NCI-H1417 treated with DMSO at 0.1 percent for 48 hours (cell line): ENCODE measurements around the gene IQGAP3.
"Not testable (repeated sequence)": the region's sequence is repeated elsewhere in the genome, so short reads cannot be mapped to it uniquely, and the experiment has no call there.

Experiments used
- DNase-seq: peaks from one replicate; lab custom pipeline; 2025; lab: John Stamatoyannopoulos, UW

IQGAP3 gene

DNA sequence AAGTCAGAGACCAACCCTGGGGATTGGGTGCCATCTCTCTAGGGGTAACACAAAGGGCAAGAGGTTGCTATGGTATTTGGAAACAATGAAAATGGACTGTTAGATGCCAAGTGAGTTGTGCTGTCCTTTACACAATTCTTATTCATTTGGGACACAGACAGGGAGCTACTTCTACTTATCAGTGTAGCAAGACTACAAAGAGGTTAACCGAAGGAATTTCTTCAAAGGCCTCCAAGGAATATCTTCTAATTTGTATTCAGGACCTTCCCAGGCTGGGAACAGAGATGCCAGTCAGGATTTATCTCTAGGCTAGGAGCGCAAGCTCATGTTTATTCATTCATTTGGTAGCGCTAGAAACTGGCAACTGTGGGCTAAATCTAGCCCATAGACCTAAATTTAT is 21.8 kb upstream of the IQGAP3 start:
- no peak for DNase-seq

DNA sequence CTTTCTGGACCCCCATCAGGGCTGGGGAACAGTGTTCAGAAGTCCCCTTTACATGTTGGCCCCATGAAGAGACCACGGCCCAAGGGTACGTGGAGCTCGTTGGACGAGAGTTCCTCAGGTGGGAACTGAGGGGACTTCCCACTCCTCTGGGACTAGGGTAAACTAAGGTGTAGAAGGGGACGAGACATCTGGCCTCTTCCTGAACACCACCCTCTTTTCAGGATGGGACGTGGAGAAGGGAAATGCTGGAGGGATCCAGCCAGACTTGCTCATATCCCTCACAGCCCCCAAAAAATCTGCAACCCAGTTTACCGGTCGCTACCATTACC is 21.3 kb upstream of the IQGAP3 start:
- DNase-seq, result no peak

DNA sequence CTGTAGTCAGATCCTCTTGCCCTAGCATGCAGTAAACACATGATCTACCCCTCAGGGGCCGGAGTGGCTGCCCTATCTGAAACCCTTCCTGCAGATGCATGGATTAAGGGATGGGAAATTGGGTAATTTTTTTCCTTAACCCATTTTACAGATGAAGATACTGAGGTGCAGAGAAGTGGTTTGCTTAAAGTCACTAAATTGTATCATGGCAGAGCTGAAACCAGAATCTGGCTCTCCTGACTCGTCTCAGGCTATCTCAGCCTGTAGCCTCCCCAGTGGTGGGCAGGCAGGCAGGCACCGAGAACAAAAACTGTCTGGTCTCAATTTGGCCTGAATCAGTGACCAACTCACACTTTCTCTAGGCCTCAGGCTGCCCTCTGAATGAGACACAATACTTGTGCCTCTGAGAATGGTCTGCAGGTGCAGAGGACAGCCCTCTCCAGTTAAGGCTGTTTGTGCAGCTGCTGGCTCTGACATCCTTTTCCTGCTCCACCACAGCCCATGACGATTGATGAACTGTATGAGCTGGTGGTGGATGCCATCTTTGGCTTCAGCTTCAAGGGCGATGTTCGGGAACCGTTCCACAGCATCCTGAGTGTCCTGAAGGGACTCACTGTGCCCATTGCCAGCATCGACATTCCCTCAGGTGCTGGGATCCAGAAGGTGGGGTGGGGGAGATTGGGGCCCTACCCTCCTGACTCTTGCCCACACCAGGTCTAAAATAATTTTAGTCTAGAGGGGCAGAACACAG is 20.7 kb upstream of the IQGAP3 start:
- DNase-seq, result no peak

DNA sequence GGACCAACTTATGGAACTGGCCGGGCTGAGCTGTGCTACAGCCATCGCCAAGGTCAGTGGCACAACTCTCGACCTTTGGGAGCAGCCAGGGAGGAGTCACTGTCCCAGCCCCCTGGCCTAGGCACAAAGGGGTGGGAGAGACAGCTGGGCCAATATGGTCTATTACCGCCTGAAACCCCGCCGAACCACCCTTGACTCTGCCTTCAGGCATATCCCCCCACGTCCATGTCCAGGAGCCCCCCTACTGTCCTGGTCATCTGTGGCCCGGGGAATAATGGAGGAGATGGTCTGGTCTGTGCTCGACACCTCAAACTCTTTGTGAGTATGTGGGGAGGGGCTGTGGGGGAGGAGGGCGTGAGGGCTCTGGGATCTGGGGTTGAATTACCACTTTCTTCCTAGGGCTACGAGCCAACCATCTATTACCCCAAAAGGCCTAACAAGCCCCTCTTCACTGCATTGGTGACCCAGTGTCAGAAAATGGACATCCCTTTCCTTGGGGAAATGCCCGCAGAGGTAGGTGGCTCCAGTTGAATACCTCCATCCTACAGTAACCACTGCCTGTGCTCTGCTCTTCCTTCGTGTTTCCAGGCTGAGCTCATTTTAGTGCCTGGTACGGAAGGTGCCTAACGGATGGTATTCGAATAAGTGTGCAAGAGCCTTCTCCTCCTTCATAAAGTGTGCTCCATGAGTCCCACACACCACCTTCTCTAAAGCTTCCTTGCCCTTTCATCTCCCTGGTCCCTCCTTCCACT is 20.0 kb upstream of the IQGAP3 start:
- DNase-seq, result no peak

DNA sequence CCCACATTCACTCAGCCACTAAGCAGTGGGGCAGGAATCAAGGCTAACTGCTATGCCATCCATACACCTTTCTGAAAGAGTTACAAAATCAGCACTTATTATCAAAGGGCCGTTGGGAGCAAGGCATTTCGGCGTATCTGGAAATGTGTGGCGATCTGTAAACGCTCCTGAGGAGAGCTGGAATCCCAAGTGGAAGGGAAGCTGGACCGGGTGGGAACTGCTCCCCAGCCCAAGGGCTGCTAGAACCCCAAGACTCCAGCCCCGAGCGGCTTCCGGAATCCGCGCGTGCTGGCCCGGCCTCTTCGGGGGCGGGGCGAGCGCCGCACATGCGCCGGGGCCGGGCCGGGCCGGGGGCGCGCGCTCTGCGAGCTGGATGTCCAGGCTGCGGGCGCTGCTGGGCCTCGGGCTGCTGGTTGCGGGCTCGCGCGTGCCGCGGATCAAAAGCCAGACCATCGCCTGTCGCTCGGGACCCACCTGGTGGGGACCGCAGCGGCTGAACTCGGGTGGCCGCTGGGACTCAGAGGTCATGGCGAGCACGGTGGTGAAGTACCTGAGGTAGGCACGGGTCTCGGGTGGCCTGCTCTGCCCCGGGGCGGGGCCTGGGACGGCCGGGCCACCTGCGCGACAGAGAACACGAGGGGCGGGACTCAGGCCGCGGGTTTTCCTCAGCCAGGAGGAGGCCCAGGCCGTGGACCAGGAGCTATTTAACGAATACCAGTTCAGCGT is 19.2 kb upstream of the IQGAP3 start, which contains the start of gene NAXE:
TSS of gene NAXE (plus strand) at position 345 of the 726 bp plus-strand sequence. CDS start at position 374, 29 bp downstream.
- no peak for DNase-seq

DNA sequence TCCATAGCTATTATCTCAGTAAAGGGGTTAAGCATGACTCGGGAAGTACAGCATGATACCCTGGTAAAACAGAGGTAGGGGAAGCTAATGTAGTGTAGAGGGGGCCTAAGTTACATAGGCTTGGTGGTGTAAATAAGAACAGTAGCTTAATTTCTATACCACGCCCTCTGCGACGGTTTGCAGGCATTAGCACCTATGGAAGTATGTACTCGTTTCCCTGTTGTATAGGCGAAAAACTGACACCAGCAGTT is 18.7 kb upstream of the IQGAP3 start:
- no peak for DNase-seq

DNA sequence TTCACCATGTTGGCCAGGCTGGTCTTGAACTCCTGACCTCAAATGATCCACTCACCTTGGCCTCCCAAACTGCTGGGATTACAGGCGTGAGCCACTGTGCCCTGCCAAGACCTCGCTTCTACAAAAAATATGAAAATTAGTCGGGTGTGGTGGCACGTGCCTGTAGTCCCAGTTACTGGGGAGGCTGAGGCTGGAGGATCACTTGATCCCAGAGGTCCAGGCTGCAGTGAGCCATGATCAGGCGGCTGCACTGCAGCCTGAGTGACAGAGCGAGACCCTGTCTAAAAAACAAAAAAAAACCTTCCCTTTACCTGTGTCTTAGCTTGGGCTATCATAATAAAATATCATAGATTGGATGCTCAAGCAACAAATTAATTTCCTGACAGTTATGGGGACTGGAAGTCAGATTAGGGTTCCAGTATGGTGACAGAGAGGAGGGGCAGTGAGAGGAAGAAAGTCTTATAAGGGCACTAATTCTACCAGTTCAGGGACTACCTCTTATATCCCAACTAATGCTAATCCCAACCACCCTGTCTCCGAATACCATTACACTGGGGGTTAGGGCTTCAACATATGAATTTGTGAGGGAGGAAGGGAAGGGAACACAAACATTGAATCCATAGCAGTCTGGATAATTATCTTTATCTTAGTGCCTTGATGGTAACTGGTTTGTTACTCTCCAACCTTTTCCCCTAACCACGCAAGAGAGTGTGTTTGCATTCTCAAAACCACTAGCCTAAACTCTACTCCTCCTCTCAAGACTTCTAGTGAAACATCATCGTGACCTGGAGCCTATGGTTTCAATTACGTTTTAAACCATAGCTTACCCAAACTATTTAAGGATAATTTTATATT is 18.2 kb upstream of the IQGAP3 start:
- no peak for DNase-seq

DNA sequence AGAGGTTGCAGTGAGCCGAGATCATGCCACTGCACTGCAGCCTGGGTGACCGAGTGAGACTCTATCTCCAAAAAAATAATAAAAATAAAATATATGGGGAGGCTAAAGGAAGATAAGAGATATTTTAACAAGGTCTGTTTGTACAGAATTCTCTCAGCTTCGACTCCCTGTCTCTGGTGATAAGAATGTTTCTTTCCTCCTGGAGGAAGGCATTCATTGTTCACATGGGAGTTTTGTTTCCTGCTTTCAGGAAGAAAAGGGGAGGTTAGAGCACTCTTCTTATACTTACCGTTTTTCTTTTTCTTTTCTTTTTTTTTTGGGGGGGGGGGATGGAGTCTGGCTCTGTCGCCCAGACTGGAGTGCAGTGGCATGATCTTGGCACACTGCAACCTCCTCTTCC is 17.2 kb upstream of the IQGAP3 start:
- DNase-seq, result no peak

DNA sequence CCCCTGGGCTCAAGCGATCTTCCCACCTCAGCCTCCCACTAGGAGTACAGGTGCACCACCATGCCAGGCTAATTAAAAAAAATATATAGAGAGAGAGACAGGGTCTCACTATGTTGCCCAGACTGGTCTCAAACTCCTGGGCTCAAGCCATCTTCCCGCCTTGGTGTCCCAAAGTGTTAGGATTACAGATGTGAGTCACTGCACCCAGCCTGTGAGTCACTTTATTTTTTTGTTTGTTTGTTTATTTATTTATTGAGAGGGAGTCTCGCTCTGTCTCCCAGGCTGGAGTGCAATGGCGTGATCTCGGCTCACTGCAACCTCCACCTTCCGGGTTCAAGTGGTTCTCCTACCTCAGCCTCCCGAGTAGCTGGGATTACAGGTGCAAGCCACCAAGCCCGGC is 15.6 kb upstream of the IQGAP3 start:
- not testable (repeated sequence) for DNase-seq

DNA sequence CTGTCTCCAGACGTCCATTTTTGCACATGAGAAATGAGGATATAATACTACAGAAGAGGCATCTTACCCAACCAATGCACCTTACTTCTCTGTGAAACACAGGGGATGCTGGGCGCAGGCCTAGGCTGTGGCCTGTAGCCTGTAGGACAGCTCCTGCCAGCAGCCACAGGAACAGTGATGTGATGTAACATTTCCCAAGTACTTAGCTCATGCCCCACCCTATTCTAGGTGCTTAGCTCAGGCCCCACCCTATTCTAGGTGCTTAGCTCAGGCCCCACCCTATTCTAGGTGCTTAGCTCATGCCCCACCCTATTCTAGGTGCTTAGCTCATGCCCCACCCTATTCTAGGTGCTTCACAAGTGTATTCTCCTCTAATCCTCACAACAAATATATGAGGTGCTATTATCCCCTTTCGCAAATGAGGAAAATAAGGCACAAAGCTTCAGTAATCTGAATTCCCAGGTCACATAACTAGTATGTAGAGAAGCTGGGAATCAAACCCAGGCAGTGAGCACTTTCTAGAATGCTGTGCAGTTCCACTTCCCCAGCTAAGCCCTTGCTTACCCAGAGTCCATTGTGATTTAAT is 14.6 kb upstream of the IQGAP3 start:
- DNase-seq, result no peak

DNA sequence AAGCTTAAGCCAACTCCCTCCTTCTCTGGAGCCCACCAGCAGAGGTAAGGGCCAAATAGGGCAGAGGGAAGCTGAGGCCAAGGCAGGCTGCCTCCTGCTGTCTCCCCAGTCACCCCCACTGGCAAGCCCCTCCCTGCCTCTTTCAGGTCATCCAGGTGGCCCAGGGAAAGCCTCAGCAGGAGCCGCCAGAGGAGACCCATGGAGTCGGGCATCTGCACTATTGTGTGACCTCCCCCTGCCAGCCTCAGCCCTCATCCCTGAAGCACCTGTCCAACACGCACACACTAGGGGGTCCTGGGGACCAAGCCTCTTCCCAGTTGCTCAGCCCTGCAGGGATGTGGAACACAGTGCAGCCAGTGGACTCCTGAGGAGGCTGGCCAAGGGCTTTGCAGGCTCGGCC is 14.0 kb upstream of the IQGAP3 start:
- DNase-seq, result no peak

DNA sequence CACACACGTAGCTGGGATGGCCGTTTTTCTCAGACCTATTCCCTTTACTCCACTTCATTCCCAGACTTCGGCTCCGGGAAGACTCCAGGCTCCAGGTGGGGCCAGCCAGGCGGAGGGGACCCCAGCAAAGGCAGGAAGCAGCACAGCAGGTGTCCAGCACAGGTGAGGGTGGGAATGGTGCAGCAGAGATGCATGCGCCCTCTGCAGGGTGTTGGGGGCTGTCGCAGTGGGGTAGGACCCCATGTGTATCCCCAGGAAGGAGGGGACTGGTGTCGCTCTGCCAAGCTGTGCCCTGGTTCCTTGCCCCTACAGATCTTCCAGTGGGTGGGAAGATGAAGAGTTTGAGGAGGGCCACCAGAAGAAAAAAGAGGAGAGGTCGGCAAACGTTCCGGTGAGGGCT is 12.4 kb upstream of the IQGAP3 start:
- no peak for DNase-seq

DNA sequence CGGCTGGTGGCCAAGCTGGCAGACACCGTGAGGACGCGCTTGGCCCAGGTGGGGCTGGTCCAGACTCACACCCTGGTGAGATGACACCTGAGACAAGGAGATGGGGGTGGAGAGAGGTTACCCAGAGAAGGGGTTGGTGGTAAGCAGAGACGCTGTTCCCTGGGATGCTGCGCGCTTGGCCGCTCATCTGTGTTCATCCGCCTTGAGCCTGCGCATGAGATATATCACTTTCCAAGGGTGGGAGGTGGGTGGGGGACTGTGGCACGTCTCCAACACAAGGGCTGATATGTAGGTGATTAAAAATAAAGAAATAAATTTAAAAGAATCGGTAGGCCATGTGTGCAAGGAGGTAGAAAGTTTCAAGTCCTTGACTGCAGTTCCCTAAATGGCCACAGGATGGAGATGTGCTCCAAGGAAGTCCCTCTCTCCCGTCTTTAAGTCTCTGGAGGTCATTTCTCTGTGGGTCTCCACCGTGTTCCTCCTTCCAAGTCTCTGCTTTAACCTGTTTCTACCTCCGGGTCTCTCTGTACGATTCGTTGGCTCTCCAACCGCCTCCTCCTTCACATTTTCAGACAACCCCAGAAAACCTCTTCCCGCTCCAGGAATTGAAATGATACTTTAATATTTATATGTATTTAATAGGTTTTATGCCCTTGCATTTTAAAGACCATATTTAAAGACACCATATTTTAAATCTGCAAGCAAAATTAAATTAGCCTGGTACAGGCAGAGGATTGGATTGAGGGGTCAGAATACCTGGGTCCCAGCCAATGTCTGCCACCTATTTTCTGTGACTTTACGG is 11.7 kb upstream of the IQGAP3 start:
- peak; percentile 60 for DNase-seq

DNA sequence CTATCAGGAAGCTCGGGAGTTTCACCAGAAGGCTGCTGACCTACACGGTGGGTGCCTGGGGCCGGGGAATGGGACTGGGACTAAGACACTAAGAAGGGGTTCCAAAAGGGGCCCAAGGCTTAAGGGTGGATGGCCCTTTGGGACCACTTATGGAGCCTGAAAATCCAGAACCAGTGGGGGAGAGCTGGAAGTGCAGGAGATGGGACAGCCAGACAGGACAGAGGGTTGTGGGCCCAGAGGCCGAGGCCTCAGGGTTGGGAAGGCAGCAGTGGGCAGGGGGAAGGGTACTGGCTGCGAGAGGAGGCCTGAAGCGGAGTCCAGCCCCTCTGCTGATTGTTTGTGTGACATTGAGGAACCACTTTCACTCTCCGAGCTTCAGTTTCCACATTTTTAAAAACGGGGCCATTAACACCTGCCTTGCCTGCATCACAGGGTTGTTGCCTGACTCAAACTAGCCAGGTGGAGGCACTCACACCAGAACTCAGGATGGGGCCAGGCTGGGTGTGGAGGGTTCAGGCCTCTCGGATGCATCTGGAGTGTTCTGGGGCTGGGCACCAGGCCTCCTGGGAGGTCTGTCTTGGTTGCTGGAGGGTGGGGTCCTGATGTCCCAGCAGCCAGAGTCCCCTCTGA is 10.1 kb upstream of the IQGAP3 start:
- DNase-seq, result no peak

DNA sequence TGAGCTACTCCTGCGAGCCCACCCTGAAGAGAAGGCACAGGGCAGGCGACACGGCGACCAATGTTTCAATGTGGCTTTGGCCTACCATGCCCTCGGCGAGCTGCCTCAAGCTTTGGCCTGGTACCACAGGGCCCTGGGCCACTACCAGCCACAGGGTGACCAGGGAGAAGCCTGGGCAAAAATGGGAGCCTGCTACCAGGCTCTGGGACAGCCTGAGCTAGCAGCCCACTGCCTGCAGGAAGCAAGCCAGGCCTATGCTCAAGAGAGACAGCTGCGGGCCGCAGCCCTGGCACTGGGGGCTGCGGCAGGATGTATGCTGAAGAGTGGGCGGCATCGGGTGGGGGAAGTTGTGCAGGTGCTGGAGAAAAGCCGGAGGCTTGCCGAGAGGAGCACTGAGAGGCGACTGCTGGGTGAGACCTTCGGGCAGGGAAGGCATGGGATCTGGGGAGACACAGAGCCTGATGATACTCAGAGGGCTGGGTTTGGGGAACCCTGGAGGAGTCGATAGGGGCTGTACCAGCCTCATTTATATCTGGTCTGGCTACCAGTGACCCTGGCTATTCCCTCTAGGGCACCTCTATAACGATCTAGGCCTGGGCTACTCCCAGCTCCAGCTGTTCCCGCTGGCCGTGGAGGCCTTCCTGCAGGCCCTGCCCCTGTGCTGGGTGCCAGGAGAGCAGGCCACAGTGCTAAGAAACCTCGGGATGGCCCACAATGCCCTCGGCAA is 9.5 kb upstream of the IQGAP3 start:
- no peak for DNase-seq

DNA sequence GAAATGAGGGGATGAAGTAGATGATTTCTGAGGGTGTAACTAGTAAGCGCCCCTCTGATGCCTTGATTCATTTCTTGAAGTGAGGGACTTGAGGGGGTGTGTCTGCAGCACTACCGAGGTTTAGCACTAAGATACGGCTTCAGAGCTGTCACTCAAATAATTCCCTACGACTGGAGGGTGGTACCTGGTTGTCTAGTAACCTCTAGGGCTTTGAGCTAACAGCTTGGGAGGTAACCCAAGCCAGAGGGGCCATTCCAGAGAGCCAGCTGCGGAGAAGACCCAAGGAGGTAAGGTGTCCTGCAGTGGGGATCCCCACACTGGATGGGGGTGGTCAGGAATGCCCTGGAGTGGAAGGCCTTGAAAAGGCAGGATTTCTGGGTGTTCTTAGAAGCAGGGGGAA is 7.1 kb upstream of the IQGAP3 start, which contains the start of gene TTC24:
TSS of gene TTC24 (plus strand) at position 252 of the 400 bp plus-strand sequence. CDS start 1,642 bp downstream, outside the sequence.
- DNase-seq, result no peak

DNA sequence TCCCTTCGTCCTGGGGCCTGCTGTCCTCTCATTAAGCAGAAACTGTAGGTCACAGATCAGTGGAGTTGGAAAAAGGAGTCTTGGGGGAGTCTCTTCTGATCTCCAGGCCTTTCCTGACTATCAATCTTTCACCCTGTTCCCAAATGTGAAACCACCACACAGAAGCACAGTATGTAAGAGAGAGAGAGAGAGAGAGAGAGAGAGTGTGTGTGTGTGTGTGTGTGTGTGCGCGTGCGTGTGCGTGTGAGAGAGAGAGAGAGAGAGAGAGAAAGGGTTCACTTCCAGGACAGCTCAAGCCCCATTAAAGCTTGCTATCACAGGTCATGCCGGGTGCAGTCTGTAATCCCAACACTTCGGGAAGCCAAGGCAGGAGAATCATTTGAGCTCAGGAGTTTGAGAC is 5.7 kb upstream of the IQGAP3 start:
- DNase-seq, result no peak

DNA sequence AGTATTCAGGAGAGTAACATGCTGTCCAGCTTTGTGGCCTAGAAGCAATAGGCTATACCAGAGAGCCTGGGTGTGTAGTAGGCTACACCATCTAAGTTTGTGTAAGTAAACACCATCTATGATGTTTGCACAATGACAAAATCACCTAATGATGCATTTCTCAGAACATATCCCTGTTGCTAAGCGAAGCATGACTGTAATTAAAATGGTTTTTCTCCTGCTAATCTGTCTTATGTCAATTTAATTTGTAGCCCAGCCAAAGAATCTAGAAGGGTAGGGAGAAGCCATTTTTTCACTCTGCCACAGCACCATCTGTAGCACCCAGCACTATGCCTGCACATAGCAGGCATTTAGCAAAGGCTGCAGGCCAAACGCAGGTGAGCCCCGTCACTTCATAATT is 5.2 kb upstream of the IQGAP3 start:
- DNase-seq, result no peak

DNA sequence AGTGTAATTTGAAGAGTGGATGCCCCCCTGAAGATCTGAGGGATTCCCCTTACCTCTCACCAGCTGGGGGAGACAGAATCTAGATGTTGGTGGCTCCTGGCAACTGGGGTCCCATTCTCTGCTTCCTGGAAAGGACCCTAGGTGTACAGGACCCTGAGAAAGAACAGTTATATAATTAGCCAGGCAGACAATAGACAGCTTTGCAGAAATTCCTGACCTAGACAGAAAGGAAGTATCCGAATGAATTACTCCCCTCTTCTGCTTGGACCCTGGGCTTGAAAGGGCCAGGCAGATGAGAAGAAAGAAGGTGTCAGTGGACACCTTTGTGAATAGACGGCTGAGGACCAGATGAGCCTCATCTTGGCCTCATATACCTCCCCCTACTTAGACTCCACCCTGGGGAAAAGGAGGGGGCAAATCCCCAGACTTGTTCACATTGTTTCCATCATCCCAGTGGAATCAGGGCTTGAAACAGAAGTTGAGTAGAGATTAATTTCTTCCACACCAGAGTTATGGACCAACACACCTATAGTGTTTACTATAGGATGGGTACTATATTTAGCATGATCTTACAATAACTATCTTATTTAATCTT is 1.8 kb upstream of the IQGAP3 start:
- no peak for DNase-seq

DNA sequence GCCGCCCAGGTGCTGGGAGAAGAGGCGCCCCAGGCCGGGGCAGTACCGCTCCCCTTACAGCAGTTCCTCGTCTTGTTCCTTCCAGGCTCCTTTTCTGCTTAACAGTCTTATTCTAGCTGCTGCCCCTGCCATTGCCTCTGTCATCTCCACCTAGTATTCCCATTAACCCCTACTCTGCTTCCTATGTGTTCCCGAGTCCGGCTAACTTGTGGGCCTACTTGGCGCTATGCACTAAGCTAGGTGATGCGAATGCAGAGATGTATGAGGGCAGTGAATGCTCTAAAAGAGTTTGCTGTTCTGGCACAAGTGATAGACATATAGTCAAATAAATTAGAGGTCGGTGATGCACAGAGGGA is 276 bp upstream of the IQGAP3 start:
- no peak for DNase-seq
